ENCODE data around the gene PTCD1.

PTCD1 gene

DNA sequence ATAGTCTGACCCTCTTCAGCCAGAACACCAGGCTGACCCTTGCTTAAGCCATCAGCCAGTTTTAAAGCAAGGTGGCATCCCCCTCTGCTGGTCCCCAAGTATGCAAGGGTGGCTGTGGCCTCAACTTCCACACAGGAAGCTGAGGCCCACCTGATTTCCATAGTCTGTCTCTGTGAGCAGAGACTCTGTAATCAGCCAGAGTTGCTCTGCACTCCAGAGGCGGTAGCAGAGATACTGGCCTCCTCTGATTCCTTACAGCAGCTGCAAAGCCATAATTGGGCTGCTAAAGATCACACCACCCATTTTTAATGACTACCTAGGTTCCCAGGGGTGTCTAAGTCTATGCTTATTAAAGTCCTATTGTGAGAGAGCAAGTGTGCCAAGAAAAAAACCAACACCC lies 32.0 kb downstream of the PTCD1 start:
- TF ChIP-seq, protein P1, sequence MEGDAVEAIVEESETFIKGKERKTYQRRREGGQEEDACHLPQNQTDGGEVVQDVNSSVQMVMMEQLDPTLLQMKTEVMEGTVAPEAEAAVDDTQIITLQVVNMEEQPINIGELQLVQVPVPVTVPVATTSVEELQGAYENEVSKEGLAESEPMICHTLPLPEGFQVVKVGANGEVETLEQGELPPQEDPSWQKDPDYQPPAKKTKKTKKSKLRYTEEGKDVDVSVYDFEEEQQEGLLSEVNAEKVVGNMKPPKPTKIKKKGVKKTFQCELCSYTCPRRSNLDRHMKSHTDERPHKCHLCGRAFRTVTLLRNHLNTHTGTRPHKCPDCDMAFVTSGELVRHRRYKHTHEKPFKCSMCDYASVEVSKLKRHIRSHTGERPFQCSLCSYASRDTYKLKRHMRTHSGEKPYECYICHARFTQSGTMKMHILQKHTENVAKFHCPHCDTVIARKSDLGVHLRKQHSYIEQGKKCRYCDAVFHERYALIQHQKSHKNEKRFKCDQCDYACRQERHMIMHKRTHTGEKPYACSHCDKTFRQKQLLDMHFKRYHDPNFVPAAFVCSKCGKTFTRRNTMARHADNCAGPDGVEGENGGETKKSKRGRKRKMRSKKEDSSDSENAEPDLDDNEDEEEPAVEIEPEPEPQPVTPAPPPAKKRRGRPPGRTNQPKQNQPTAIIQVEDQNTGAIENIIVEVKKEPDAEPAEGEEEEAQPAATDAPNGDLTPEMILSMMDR (IDR thresholded peaks at IDR 0.05; ENCODE audit: low read depth, low read length, missing control alignments) = no peak
- peaks cover 42% of the 10 kb centered on the region for H3K36me3 ChIP-seq (replicated peaks)
- in situ Hi-C loops (cut with HindIII; ENCODE audit: low pct_ligation_motif_present, low sequenced_read_pairs) = no loop called here
- H3K4me3 ChIP-seq (ENCODE audit: low read depth, low read length) = no peak overlapping the region
- no peak for DNase-seq
- H3K27ac ChIP-seq = no peak overlapping the region
- no peaks in the 10 kb centered on the region for H3K27me3 ChIP-seq (replicated peaks)

DNA sequence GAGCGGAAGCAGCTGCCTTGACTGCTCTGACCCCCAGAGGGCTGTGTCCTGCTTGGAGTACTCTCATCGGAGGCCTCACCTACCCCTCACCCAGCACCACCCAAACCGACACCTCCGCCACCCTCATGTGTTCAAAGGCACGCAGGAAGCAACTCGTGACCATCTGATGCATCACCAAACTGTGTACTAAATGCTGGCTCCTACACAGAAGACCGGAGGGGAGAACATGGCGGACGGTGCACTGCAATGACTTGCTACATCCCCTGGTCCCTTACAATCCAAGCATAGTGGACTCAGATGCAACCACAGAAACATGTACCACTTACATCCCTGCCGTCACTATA lies 33.6 kb downstream of the PTCD1 start:
- no peak overlapping the region for H3K4me3 ChIP-seq (ENCODE audit: low read depth, low read length)
- TF ChIP-seq, protein P1 (IDR thresholded peaks at IDR 0.05; ENCODE audit: low read depth, low read length, missing control alignments) = no peak
- H3K36me3 ChIP-seq (replicated peaks) = peaks cover 46% of the 10 kb centered on the region
- no peak overlapping the region for H3K27ac ChIP-seq
- in situ Hi-C loops (cut with HindIII; ENCODE audit: low pct_ligation_motif_present, low sequenced_read_pairs) = no loop called here
- DNase-seq = no peak
- H3K27me3 ChIP-seq (replicated peaks) = no peaks in the 10 kb centered on the region

DNA sequence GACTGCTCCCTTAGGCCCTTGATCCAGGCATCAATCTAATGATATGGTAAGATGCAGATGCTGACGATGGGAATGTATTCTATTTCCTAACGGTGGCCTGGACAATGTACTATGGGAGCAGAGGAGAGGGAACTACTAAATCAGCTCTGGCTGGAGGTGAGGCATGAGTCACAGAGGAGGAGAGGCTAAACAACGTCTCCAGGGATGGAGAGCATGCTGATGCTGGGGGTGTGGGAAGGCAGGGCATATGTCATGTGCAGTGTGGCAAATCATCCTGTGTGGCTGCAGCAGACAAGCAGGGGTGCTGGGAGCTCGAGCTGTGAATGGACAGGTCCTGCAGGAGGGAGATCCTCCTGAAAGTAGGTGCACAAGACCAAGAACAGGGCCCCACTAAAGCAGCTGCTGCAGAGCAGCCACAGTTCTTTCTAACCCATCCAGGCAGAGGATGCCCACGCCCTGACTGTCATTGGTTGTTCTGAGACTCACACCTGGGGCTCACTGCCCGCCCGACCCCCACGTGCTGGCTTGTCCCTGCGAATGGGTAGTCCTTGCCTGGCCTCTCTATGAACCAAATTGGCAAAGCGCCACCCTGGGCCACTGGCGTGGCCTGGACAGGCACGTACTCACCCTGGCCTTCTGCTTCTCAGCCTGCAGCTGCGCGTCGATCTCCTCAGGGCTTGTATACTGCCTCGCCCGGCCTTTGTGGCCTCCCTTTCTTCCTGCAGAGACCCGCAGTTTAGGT lies 34.2 kb downstream of the PTCD1 start:
- H3K27ac ChIP-seq = no peak overlapping the region
- in situ Hi-C loops (cut with HindIII; ENCODE audit: low pct_ligation_motif_present, low sequenced_read_pairs) = no loop called here
- no peak overlapping the region for H3K4me3 ChIP-seq (ENCODE audit: low read depth, low read length)
- no peak for DNase-seq
- H3K36me3 ChIP-seq (replicated peaks) = peaks cover 51% of the 10 kb centered on the region
- TF ChIP-seq, protein P1 (IDR thresholded peaks at IDR 0.05; ENCODE audit: low read depth, low read length, missing control alignments) = no peak
- H3K27me3 ChIP-seq (replicated peaks) = no peaks in the 10 kb centered on the region

DNA sequence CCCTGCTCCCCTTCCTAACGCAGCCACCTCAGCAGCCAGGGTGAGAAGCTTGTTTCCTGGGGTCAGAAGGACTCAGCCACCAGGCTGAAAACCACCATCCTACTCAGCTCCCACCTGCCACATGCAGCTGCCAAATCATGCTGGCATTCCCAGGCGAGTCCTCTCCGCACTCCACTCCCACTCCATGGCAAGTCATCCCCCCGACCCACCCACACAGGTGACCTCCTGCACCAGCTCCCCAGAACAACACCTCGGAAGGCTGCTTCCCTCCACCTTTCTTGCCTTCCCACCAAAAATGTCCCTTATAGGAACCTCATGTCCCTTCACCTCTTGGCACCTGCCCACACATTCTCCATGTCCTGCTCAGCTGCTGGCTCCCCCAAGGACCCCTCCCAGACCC lies 34.8 kb downstream of the PTCD1 start:
- in situ Hi-C loops (cut with HindIII; ENCODE audit: low pct_ligation_motif_present, low sequenced_read_pairs) = no loop called here
- H3K36me3 ChIP-seq (replicated peaks) = peaks cover 58% of the 10 kb centered on the region
- H3K27ac ChIP-seq = no peak overlapping the region
- no peaks in the 10 kb centered on the region for H3K27me3 ChIP-seq (replicated peaks)
- TF ChIP-seq, protein P1 (IDR thresholded peaks at IDR 0.05; ENCODE audit: low read depth, low read length, missing control alignments) = no peak
- DNase-seq = no peak
- H3K4me3 ChIP-seq (ENCODE audit: low read depth, low read length) = no peak overlapping the region

DNA sequence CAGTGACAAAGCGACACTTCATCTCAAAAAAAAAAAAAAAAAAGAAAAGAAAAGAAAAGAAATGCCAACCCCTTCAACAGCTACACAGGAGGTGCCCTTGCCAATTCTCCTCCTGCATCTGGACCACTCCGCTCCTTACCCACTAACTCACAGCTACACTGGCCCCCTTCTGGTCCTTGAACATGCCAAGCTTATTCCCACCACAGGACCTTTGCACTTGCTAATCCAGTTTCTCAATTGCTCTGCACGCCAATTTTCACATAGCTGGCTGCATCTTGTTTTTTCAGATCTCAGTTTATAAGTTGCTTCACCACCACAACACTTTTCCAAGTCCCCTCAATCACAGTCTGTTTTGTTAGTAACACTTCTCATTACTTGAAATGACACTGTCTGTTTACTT lies 35.7 kb downstream of the PTCD1 start:
- H3K36me3 ChIP-seq (replicated peaks) = peaks cover 64% of the 10 kb centered on the region
- in situ Hi-C loops (cut with HindIII; ENCODE audit: low pct_ligation_motif_present, low sequenced_read_pairs) = no loop called here

More for the DNA sequence above, 35.7 kb downstream of the PTCD1 start:
- Histone ChIP-seq H3K27me3 (replicated peaks) (no peaks in the 10 kb centered on the region), H3K27ac (no peak overlapping the region), H3K4me3 (ENCODE audit: low read depth, low read length) (no peak overlapping the region)
- no peak for DNase-seq
- TF ChIP-seq, protein P1 (IDR thresholded peaks at IDR 0.05; ENCODE audit: low read depth, low read length, missing control alignments) = no peak
